GM19035 (cell line): Measurements from ENCODE around the gene MARS1.
"Not testable (repeated sequence)": the region's sequence is repeated elsewhere in the genome, so short reads cannot be mapped to it uniquely, and the experiment has no call there.

Experiments
- ATAC-seq: cut with Tn5 transposase; IDR thresholded peaks from one replicate; pipeline ENCODE4 v1.9.1; 2021; ENCODE audit not compliant: unreplicated experiment

Gene MARS1

GRCh38 chr12:57487597-57488401, at the start of gene MARS1:
Gene MARS1, plus strand, starts transcription at chr12:57488068. Its CDS starts 23 bp downstream, at chr12:57488091.
- peak; percentile 98 for ATAC-seq

- no peak for ATAC-seq
Observed at GRCh38 chr12:57438400-57438799, 49.5 kb upstream of the MARS1 start.

- no peak for ATAC-seq
Observed at GRCh38 chr12:57439762-57440266, 48.1 kb upstream of the MARS1 start.

GRCh38 chr12:57441393-57441792, 46.5 kb upstream of the MARS1 start:
- ATAC-seq: not testable (repeated sequence)

- ATAC-seq: no peak
Observed at GRCh38 chr12:57441846-57442427, 45.9 kb upstream of the MARS1 start.

- ATAC-seq: not testable (repeated sequence)
Observed at GRCh38 chr12:57444337-57444736, 43.5 kb upstream of the MARS1 start.

GRCh38 chr12:57444744-57445143, 43.1 kb upstream of the MARS1 start:
- no peak for ATAC-seq

- no peak for ATAC-seq
Observed at GRCh38 chr12:57446292-57446960, 41.4 kb upstream of the MARS1 start.

- no peak for ATAC-seq
Observed at GRCh38 chr12:57448669-57449068, 39.2 kb upstream of the MARS1 start.

- ATAC-seq: no peak
Observed at GRCh38 chr12:57449375-57449774, 38.5 kb upstream of the MARS1 start.

- ATAC-seq: no peak
Observed at GRCh38 chr12:57450057-57450456, 37.8 kb upstream of the MARS1 start.

- ATAC-seq: no peak
Observed at GRCh38 chr12:57451233-57451778, 36.6 kb upstream of the MARS1 start.

GRCh38 chr12:57452181-57452936, 35.5 kb upstream of the MARS1 start:
- no peak for ATAC-seq

GRCh38 chr12:57452937-57453509, 34.8 kb upstream of the MARS1 start:
- peak; percentile 68 for ATAC-seq

- no peak for ATAC-seq
Observed at GRCh38 chr12:57454213-57454565, 33.7 kb upstream of the MARS1 start.

GRCh38 chr12:57454566-57455373, 33.1 kb upstream of the MARS1 start, which contains the start of gene INHBE:
Gene INHBE, plus strand, starts transcription at chr12:57455307. Its CDS starts 230 bp downstream, at chr12:57455537.
- no peak for ATAC-seq

- no peak for ATAC-seq
Observed at GRCh38 chr12:57455374-57456144, 32.3 kb upstream of the MARS1 start.

- no peak for ATAC-seq
Observed at GRCh38 chr12:57456145-57456700, 31.6 kb upstream of the MARS1 start.
